Natural killer cell treated with Interleukin-12 subunit alpha and Interleukin-12 subunit beta and Interleukin-15 and Interleukin-18, amount 100 ng/mL, for 72 hours (primary cell): ENCODE measurements around the gene WNT11. TPM values are rescaled to one million over a fixed set of nuclear protein-coding genes. Genes with fewer than 3 reads are reported as not detected.

ENCODE experiments used
- ATAC-seq, 2 donors: fragments of 150-1000 bp; cut with Tn5 transposase in 1 of 2; sonication (Bioruptor Pico), chemical (Tn5 transposase) in 1 of 2; 2 replicates each; pipeline ENCODE4 v1.10.0; 2021
- DNase-seq: peaks from one replicate; pipeline ENCODE4 v3.0.0; 2022; ENCODE audit warnings: low spot score
- H3K27ac Mint-ChIP-seq, 2 donors: 1 replicate in 1 of 2; 2 replicates in 1 of 2; pipeline ENCODE4 v1.8.0; 2022; ENCODE audit warnings: mixed read lengths in 2 of 2, mild to moderate bottlenecking in 1 of 2, moderate library complexity in 1 of 2
- H3K27me3 Mint-ChIP-seq, 2 donors: 1 replicate in 1 of 2; 2 replicates in 1 of 2; pipeline ENCODE4 v1.8.0; 2022; ENCODE audit warnings: mixed read lengths in 2 of 2
- H3K36me3 Mint-ChIP-seq: one replicate; pipeline ENCODE4 v1.8.0; 2022; ENCODE audit warnings: mixed read lengths
- H3K4me1 Mint-ChIP-seq, 2 donors: 1 replicate in 1 of 2; 2 replicates in 1 of 2; pipeline ENCODE4 v1.8.0; 2022; ENCODE audit warnings: low read depth in 2 of 2, mixed read lengths in 2 of 2, mild to moderate bottlenecking in 1 of 2
- H3K4me3 Mint-ChIP-seq: one replicate; pipeline ENCODE4 v1.8.0; 2022; ENCODE audit warnings: mixed read lengths
- H3K9me3 Mint-ChIP-seq: 2 replicates; pipeline ENCODE4 v1.8.0; 2022; ENCODE audit warnings: mixed read lengths
- total RNA-seq, 2 donors: library from RNA; stranded (reverse); gene quantifications; one replicate each; pipeline ENCODE4 v1.2.3, GENCODE V29; 2022

The WNT11 gene
- total RNA-seq, 2 donors from 2014 or later = 0.57 to 1.7 TPM

DNA sequence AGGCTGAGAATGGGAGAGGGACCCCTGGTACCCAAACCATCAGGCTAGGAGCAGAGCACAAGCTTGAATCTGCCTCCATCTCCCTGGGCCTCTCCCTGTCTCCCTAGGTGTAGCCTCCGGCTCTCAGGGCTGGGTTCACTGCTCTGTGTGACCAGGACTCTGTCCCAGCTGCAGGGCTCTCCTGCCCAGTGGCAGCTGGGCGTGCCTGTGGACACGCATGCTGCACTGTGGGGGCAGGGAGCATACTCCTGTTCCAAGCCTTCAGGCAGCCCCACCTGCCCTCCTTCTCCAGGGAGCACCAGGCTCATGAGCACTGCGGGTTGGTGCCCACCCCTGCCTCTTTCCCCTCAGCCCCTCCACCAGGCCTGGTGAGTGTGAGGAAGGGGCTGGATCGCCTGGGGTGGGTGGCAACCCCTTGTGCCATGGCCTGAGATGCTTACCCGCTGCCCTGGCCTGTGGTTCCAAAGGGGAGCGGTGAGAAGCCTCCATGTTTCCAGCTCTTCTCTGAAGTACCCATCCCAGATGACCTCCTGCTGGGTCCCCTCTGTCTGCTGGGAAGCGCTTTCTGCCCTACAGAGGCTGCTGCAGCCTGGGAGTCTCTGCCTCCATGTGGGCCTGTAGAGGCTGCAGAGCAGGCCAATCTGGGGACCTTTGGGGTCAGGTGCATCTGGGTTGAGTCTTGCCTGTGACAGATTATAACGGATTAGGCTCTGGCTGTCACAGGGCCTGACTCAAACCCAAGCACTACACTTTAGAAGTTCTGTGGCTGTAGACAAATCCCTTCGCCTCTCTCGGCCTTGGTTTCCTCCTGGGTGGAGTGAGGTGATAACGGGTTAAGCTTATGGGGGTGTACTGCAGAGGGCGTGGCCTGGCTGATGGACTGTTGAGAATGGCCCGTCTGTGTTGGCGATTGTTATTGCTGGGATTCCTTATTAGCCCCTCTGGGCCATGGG, 43.7 kb downstream of the WNT11 start:
- peaks cover 10 to 27% of the 10 kb centered on the region in 2 donors for H3K4me1 Mint-ChIP-seq
- no peaks in the 10 kb centered on the region for H3K9me3 Mint-ChIP-seq
- H3K4me3 Mint-ChIP-seq = peak overlapping the region; percentile 4
- no peaks in the 10 kb centered on the region for H3K27me3 Mint-ChIP-seq
- DNase-seq (no peak), ATAC-seq (no peak)
- H3K36me3 Mint-ChIP-seq = no peaks in the 10 kb centered on the region
- peak overlapping the region in 1 of 2 donors; percentile 13 for H3K27ac Mint-ChIP-seq

DNA sequence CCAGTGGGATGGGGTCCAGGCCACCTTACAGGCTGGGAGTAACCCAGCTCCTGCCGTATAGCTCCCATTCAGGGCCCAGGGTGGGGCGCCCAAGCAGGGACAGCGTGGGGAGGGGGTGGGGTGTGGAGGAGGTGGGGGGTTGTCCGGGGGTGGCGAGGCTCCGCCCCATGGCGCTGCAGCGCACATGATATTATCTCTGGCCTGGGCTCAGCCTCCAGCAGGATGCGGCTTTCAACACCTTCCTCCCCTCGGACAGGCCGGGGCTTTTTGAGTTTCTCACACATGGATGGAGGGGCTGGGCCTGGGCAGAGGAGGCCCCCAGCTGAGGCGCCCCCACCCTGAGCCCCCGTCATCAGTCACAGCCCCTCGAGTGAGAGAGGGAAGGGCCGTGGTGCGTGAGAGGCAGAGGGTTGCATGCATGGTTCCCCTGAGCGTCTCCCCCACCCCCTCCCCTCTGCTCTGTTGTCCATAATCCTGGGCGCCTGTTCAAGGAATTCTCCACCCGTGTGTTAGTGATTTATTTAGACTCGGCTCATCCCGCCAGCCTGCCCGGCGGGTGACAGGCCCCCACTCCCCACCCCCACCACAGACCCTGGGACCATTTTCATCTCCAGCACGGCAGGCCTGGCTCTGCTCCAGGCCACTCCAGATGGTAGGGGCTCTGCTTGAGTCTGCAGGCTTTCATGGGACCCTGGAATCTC, 44.9 kb downstream of the WNT11 start:
- H3K9me3 Mint-ChIP-seq = no peaks in the 10 kb centered on the region
- no peak overlapping the region for H3K4me3 Mint-ChIP-seq
- ATAC-seq = peak; percentile 78 to 85
- H3K4me1 Mint-ChIP-seq = peaks cover 6 to 25% of the 10 kb centered on the region in 2 donors
- DNase-seq = peak; percentile 76
- no peaks in the 10 kb centered on the region for H3K27me3 Mint-ChIP-seq
- peak overlapping the region in 1 of 2 donors; percentile 13 for H3K27ac Mint-ChIP-seq
- no peaks in the 10 kb centered on the region for H3K36me3 Mint-ChIP-seq

DNA sequence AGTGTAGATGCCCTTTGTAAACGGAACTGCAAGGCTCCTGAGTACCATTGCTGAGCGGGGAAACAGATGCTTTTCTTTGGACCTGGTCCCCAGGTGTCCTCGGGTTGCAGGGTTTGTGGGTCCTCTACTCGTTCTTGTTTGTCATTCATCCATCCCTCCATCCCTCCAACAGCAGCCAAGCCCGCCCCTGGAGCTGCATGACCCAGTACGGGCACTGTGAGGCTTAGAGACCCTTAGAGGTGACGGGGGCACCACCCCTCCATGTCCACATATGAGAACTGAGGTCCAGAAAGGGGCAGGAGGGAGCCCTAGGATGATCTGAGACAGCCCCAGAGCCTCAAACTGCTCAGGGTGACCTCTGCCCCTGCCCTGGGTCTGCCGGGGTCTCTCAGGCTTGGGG, 45.4 kb downstream of the WNT11 start:
- Mint-ChIP-seq H3K4me3 (no peak overlapping the region), H3K36me3 (no peaks in the 10 kb centered on the region), H3K4me1 (peaks cover 6 to 25% of the 10 kb centered on the region in 2 donors), H3K27me3 (no peaks in the 10 kb centered on the region), H3K9me3 (no peaks in the 10 kb centered on the region), H3K27ac (no peak overlapping the region)
- no peak for ATAC-seq
- peak; percentile 44 for DNase-seq

DNA sequence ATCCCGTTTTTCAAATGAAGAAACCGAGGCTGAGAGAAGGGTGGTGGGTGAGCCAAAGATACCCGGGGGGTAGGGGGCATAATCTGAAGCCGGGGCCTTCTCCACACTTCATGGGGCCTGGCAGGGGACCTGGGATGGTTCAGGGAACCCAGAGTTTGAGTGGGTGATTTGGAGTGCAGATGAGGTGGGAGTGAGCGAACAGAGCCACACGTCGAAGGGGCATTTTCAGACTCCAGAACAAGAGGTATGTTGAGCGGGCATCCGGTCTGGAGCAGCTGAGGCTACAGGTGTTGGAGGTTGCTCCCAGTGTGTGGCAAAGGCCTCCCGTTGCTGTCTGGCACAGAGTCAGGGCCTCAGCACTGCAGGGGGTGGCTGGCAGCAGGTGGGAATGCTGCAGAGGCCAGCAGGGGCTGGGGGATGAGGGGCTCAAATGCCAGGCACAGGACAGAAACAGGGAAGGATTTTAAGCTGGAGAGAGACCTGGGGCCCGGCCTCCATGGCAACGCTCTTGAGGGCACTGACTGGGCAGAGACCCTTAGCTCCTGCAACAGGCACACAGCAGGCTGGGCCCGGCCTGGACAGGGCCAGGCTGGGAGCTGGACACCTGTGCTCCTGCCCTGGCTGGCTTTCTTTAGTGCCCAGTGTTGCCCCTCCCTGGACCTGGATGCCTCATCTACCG, 46.2 kb downstream of the WNT11 start:
- H3K4me3 Mint-ChIP-seq = no peak overlapping the region
- no peaks in the 10 kb centered on the region for H3K9me3 Mint-ChIP-seq
- peaks cover 6 to 25% of the 10 kb centered on the region in 2 donors for H3K4me1 Mint-ChIP-seq
- no peaks in the 10 kb centered on the region for H3K27me3 Mint-ChIP-seq
- DNase-seq (peak; percentile 34), ATAC-seq (no peak)
- no peaks in the 10 kb centered on the region for H3K36me3 Mint-ChIP-seq
- peak overlapping the region in 1 of 2 donors; percentile 53 for H3K27ac Mint-ChIP-seq

DNA sequence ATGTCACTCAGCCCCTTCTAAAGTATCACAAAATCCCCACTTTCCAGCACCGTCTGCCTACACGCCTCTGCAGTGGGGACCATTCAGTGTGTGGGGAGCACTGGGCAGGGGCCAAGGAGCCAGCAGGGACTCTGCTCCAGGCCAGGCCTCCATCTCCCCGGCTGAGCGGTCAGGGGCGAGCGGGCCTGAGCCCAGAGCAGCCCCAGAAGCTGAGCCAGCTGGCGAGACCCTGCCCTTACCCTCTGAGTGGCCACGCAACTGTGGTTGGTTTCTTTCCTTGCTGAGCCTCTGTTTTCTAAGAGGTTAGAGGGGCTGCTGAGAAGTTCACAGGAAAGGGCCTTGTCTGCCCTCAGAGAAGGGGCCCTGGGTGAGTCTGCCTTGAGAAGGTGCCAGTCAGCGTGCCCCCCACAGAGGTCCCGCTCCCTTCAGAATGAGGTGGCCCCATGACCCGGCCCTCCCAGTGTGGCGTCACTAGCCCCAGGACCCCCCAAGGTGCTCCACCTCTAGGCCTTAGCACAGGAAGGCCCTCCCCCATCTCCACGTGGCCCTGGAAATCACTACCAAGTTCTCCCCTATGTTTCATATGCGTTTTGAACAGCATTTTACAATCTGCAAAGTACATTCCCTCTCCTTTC, 46.9 kb downstream of the WNT11 start:
- no peak overlapping the region for H3K4me3 Mint-ChIP-seq

DNA sequence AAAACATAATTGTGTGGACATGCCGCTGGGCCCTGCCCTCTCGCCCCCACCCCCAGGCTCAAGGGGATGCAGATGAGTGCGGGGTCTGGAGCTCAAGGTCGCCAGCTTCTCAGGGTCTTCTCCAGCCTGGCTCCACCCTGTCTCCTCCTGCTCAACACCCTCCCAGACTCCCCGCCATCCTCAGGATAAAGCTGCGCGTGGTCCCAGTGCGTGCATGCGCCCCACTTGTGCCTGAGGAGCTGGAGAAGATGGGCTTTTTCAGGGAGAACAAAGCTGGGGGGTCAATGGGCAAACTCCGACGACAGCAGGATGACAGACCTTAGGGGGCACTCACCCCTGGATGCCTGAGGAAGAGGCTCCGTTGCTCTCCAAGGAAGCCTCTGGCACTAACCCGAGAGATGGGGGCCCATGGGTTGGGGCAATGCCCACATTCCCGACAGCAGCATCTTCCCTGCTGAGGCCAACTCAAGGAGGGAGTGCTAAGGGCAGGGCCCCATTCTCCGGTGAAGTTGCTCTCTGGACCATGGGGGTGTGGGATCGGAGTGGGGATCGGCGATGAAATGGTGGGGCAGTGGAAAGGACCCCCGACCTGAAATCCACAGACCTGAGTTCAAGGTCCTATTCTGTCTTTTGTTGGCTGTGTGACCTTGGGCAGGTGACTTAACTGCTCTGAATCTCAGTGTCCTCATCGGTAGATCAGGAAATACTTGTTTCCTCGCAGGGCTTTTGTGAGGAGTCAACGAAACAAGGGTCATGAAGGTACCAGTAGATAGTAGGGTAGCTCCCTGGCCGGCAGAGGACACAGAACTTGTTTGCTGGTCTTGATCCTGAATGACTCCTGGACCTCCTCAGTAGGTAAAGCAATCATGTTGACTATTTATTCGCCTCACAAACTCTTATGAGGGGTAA, 47.7 kb downstream of the WNT11 start:
- H3K4me1 Mint-ChIP-seq = peaks cover 10 to 28% of the 10 kb centered on the region in 2 donors
- no peak overlapping the region for H3K4me3 Mint-ChIP-seq
- DNase-seq (no peak), ATAC-seq (no peak)
- H3K9me3 Mint-ChIP-seq = no peaks in the 10 kb centered on the region
- H3K27me3 Mint-ChIP-seq = no peaks in the 10 kb centered on the region
- H3K27ac Mint-ChIP-seq = no peak overlapping the region
- H3K36me3 Mint-ChIP-seq = no peaks in the 10 kb centered on the region

More for the DNA sequence above, 46.9 kb downstream of the WNT11 start:
- DNase-seq (no peak), ATAC-seq (no peak)
- Mint-ChIP-seq H3K9me3 (no peaks in the 10 kb centered on the region), H3K27me3 (no peaks in the 10 kb centered on the region), H3K4me1 (peaks cover 6 to 25% of the 10 kb centered on the region in 2 donors), H3K27ac (peak overlapping the region in 1 of 2 donors; percentile 53), H3K36me3 (no peaks in the 10 kb centered on the region)

DNA sequence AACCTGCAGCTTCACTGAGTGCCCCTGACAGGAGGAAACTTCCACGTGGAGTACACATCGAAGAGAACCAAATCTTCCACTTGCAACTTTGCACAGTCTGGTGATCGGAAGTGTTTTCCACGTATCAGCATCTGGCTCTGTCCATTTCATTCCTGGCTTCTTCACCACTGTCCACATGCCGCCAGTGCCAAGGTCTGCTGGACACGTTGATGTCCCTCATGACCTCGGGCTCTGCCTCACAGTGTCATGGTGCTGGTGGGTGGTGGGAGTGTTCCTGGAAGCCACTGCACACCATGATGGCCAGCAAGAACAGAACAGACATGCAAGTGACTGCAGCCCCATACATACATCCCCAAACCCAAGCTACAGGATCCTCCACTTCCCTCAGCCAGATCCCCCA, 48.4 kb downstream of the WNT11 start:
- Mint-ChIP-seq H3K27ac (no peak overlapping the region), H3K4me3 (no peak overlapping the region), H3K4me1 (peaks cover 17 to 31% of the 10 kb centered on the region in 2 donors), H3K36me3 (no peaks in the 10 kb centered on the region), H3K9me3 (no peaks in the 10 kb centered on the region), H3K27me3 (no peaks in the 10 kb centered on the region)
- DNase-seq = no peak
- ATAC-seq = no peak

DNA sequence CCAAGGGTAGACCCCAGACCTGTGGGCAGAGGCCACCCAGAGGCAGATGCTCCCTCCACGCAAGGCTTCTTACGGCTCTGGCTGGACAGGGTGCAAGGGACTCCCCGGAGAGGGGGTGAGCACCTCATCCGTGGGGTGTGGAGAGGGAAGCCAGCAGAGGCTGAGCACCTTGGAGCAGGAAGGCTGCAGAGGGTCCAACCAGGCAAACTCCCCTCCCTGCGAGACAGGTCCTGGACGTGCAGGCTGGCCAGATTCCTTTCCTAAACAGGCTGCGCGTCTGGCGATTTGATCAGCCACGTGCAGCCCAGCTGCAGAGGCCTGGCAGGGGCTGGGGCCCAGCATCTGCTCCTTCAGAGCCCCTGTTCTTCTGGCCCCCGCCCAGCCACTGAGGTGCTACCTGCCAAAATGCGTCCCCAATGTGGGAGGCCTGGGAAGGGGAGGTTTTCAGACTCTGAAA, 49.3 kb downstream of the WNT11 start:
- Mint-ChIP-seq H3K9me3 (no peaks in the 10 kb centered on the region), H3K27me3 (no peaks in the 10 kb centered on the region), H3K4me1 (peaks cover 22 to 33% of the 10 kb centered on the region in 2 donors), H3K27ac (peak overlapping the region in 1 of 2 donors; percentile 26), H3K4me3 (no peak overlapping the region), H3K36me3 (no peaks in the 10 kb centered on the region)
- ATAC-seq (no peak), DNase-seq (no peak)

DNA sequence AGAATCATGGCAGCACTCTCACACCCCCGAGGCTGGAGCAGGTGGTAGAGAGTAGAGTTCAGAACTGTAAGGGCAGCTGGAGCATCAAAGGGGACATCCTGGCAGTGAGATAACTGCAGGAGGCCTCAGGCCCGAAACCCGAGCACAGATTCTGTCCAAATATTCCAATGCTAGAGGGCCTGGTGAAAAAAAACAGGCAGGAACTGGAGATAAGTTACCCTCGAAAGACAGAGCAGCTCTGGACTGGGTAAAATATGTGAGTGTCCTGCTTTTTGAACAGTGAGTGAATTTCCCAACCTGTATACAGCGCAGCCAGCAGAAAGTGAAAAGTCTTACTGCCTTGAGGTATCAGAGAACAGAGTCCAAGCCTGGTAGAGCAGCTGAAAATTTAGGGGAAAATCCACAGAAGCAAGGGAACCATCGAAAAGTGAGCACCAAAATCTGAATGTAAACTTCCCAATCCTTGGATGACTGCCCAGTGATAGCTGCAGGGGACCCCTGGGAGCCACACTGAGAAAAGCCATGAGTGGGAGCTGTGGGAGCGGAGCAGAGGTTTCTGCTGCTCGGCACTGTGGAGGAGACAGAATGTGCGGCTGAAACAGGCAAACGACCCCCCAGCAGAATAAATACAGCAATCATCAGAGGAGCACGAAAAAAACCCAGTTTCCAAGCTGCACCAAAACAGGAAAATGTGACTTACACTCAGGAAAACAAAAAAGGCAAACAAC, 50.6 kb downstream of the WNT11 start:
- peak overlapping the region in 1 of 2 donors; percentile 48 for H3K27ac Mint-ChIP-seq
- no peaks in the 10 kb centered on the region for H3K27me3 Mint-ChIP-seq
- ATAC-seq = no peak
- no peak for DNase-seq
- H3K36me3 Mint-ChIP-seq = no peaks in the 10 kb centered on the region
- H3K9me3 Mint-ChIP-seq = no peaks in the 10 kb centered on the region
- no peak overlapping the region for H3K4me3 Mint-ChIP-seq
- H3K4me1 Mint-ChIP-seq = peaks cover 24 to 35% of the 10 kb centered on the region in 2 donors

DNA sequence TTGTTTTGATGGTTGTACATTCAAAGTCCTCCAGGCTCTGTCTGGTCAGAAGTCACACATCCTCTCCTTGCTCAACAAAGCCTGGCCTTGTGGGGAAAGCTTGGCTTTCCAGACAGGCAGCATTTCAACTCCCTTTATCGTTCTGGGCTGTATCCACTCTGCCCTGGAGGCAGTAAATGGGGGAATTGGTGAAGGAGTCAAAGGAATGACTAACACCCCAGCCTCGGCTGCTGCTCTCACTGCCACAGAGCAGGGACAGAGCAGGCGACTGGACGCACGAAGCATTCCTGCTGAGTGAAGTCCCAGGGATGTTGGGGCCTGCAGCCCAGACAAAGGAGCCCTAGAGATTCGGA, 52.8 kb downstream of the WNT11 start:
- no peaks in the 10 kb centered on the region for H3K9me3 Mint-ChIP-seq
- H3K27me3 Mint-ChIP-seq = no peaks in the 10 kb centered on the region
- ATAC-seq (peak in 1 of 2 donors; percentile 1), DNase-seq (no peak)
- H3K36me3 Mint-ChIP-seq = no peaks in the 10 kb centered on the region
- H3K4me3 Mint-ChIP-seq = peak overlapping the region; percentile 81
- peak overlapping the region; percentile 69 to 89 for H3K27ac Mint-ChIP-seq
- H3K4me1 Mint-ChIP-seq = peaks cover 24 to 29% of the 10 kb centered on the region in 2 donors

DNA sequence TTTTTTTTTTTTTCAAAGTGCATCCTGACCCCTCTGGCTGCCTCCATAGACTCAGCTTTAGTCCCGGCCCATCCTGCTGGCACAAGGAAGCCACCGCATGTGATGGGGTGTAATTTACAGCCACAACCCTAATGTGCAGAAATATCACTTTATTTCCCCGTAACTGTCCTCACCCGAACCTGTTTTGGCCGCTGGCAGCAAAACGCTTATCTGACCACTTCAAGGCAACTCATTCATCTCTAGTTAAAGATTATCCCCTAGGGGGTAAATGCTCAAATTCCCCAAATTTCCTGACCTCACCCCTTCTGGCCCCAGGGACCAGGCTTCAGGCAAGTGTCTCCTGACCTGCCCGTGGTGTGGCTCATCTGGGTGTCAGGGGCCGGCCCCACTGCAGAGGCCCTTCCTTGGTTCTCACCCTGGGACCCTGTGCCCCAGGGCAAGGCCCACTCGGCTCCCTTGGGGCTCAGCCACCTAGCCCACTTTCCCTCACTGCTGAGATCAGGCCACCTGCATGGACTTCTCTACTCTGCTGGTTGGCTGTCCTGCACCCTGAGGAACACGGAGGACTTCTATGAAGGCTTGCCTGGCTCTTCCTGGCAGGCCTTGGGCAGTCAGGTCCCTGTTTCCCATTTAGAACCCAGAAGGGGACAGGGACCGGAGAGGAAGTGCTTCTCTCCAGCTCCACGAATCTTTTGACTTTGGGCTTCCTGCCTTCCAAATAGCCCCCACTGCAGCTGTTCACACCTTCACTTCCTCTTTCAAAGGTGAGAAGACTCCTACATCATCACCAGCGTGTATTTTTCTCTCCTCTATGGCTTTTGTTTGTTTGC, 53.3 kb downstream of the WNT11 start:
- Mint-ChIP-seq H3K27me3 (no peaks in the 10 kb centered on the region), H3K4me1 (peaks cover 24 to 28% of the 10 kb centered on the region in 2 donors), H3K27ac (peak overlapping the region; percentile 69 to 89), H3K36me3 (no peaks in the 10 kb centered on the region), H3K9me3 (no peaks in the 10 kb centered on the region), H3K4me3 (peak overlapping the region; percentile 81)
- no peak for DNase-seq
- ATAC-seq = peak; percentile 55 to 57
